ENCODE data around the gene LDHD.

- TF ChIP-seq CTCF (IDR thresholded peaks at IDR 0.05): no peak
- TF ChIP-seq POLR2A (IDR thresholded peaks at IDR 0.05): no peak
Measured at GRCh38 chr16:75103994-75104393, 12.6 kb downstream of the LDHD start.
